Esophagus muscularis mucosa (tissue), 4 donors: ENCODE results near the gene NHLRC4. TPM values are rescaled to one million over a fixed set of nuclear protein-coding genes. Genes with fewer than 3 reads are reported as not detected.

Source experiments
- DNase-seq: peaks from one replicate; pipeline ENCODE4 v3.0.0-alpha.2; 2017; ENCODE audit errors: extremely low spot score
- H3K27ac ChIP-seq, 4 donors: fragments of 200-600 bp; sonication (generic); replicated peaks in 1 of 4; 1 replicate in 3 of 4; 2 replicates in 1 of 4; pipeline ENCODE4 v1.5.1; 2016 to 2019; ENCODE audit warnings: mild to moderate bottlenecking in 1 of 4
- H3K27me3 ChIP-seq, 4 donors: fragments of 200-600 bp; sonication (generic); one replicate each; pipeline versions ENCODE4 v1.5.1 to v1.6.0; 2016 to 2019
- H3K36me3 ChIP-seq, 4 donors: fragments of 200-600 bp; sonication (generic); one replicate each; pipeline ENCODE4 v1.5.1; 2016 to 2019
- H3K4me1 ChIP-seq, 4 donors: fragments of 200-600 bp; sonication (generic); one replicate each; pipeline ENCODE4 v1.5.1; 2016 to 2019
- H3K4me3 ChIP-seq, 4 donors: fragments of 200-600 bp; sonication (generic); 1 replicate in 2 of 4; 2 replicates in 2 of 4; pipeline ENCODE4 v1.5.1; 2016 to 2019; ENCODE audit warnings: mild to moderate bottlenecking in 4 of 4, moderate library complexity in 1 of 4
- H3K9me3 ChIP-seq, 4 donors: fragments of 200-600 bp; sonication (generic); 1 replicate in 3 of 4; 2 replicates in 1 of 4; pipeline ENCODE4 v1.5.1; 2016 to 2019
- EP300 ChIP-seq: sonication (generic); formaldehyde crosslinking; IDR thresholded peaks from one replicate; pipeline ENCODE4 v1.6.1; 2017; ENCODE audit warnings: antibody characterized with exemption
- POLR2A ChIP-seq: fragments of 450-650 bp; IDR thresholded peaks from one replicate; pipeline ENCODE4 v1.6.1; 2017; ENCODE audit warnings: antibody characterized with exemption, moderate library complexity, mild to moderate bottlenecking, low read depth
- POLR2AphosphoS5 ChIP-seq, 2 donors: sonication (generic); formaldehyde crosslinking; IDR thresholded peaks; one replicate each; pipeline ENCODE4 v1.6.1; 2017; ENCODE audit warnings: antibody characterized with exemption in 2 of 2
- WGBS: methylation state at CpG from one replicate; pipeline ENCODE4 v1.1.5; 2018; 5-methylcytosine and 5-hydroxymethylcytosine counted together
- intact Hi-C: fragments of 100-400 bp; cut with DNase I; formaldehyde crosslinking; loops from one replicate; pipeline ENCODE4 v1.15.1; 2023
- small RNA-seq, 3 donors: library from RNA; depleted of rRNA; stranded (forward); fragments of <200 nt; gene quantifications; one replicate each; pipeline ENCODE3, GENCODE V24; 2016
- total RNA-seq, 4 donors: library from RNA; depleted of rRNA; stranded (reverse); fragments of >200 nt; gene quantifications; one replicate each; pipeline versions ENCODE4 v1.1.0 to v1.2.1, GENCODE V29; 2016
- TF ChIP-seq, protein P1 (sequence below), 3 experiments: fragments of 200-600 bp in 2 of 3; fragments of 450-650 bp in 1 of 3; sonication (generic) in 2 of 3; IDR thresholded peaks; one replicate each; pipeline ENCODE4 v1.5.1; 2017 to 2019; ENCODE audit warnings: antibody characterized with exemption in 3 of 3, mild to moderate bottlenecking in 2 of 3, moderate library complexity in 1 of 3

Gene NHLRC4
- total RNA-seq, 4 donors from 2014 or later = 1.2 to 2.6 (median 1.9) TPM

- H3K27ac ChIP-seq = no peak overlapping the region
- WGBS = 68% methylated on average over 20 of the region's 28 CpGs
These were observed 43.9 kb downstream of the NHLRC4 start for GRCh38 chr16:610513-611381.

GRCh38 chr16:615122-615521 lies 48.3 kb downstream of the NHLRC4 start:
- DNase-seq = no peak
- intact Hi-C loops = no loop called here
- H3K36me3 ChIP-seq = peaks cover 0 to 25% (median 10%) of the 10 kb centered on the region in 4 donors
- H3K27me3 ChIP-seq = no peaks in the 10 kb centered on the region
- no peak overlapping the region for H3K4me3 ChIP-seq
- 95% methylated on average over 13 of the region's 13 CpGs for WGBS
- no peaks in the 10 kb centered on the region for H3K9me3 ChIP-seq
- TF ChIP-seq EP300 (no peak), POLR2A (no peak), POLR2AphosphoS5 (IDR thresholded peaks at IDR 0.05) (no peak)
- TF ChIP-seq, protein P1, sequence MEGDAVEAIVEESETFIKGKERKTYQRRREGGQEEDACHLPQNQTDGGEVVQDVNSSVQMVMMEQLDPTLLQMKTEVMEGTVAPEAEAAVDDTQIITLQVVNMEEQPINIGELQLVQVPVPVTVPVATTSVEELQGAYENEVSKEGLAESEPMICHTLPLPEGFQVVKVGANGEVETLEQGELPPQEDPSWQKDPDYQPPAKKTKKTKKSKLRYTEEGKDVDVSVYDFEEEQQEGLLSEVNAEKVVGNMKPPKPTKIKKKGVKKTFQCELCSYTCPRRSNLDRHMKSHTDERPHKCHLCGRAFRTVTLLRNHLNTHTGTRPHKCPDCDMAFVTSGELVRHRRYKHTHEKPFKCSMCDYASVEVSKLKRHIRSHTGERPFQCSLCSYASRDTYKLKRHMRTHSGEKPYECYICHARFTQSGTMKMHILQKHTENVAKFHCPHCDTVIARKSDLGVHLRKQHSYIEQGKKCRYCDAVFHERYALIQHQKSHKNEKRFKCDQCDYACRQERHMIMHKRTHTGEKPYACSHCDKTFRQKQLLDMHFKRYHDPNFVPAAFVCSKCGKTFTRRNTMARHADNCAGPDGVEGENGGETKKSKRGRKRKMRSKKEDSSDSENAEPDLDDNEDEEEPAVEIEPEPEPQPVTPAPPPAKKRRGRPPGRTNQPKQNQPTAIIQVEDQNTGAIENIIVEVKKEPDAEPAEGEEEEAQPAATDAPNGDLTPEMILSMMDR (IDR thresholded peaks at IDR 0.05) = no peak
- peaks cover 0 to 12% (median 11%) of the 10 kb centered on the region in 4 donors for H3K4me1 ChIP-seq
- no peak overlapping the region for H3K27ac ChIP-seq

More at GRCh38 chr16:610513-611381, 43.9 kb downstream of the NHLRC4 start:
- H3K4me3 ChIP-seq = no peak overlapping the region
- H3K27me3 ChIP-seq = no peaks in the 10 kb centered on the region
- TF ChIP-seq EP300 (no peak), POLR2A (no peak)
- TF ChIP-seq, protein P1 (IDR thresholded peaks at IDR 0.05) = peak; percentile 47 to 76 (median 57)
- peaks cover 0 to 4% (median 0%) of the 10 kb centered on the region in 4 donors for H3K36me3 ChIP-seq
- no peak for DNase-seq
- intact Hi-C loops = no loop called here
- peaks cover 0 to 14% (median 11%) of the 10 kb centered on the region in 4 donors for H3K4me1 ChIP-seq
- no peaks in the 10 kb centered on the region for H3K9me3 ChIP-seq

DNA sequence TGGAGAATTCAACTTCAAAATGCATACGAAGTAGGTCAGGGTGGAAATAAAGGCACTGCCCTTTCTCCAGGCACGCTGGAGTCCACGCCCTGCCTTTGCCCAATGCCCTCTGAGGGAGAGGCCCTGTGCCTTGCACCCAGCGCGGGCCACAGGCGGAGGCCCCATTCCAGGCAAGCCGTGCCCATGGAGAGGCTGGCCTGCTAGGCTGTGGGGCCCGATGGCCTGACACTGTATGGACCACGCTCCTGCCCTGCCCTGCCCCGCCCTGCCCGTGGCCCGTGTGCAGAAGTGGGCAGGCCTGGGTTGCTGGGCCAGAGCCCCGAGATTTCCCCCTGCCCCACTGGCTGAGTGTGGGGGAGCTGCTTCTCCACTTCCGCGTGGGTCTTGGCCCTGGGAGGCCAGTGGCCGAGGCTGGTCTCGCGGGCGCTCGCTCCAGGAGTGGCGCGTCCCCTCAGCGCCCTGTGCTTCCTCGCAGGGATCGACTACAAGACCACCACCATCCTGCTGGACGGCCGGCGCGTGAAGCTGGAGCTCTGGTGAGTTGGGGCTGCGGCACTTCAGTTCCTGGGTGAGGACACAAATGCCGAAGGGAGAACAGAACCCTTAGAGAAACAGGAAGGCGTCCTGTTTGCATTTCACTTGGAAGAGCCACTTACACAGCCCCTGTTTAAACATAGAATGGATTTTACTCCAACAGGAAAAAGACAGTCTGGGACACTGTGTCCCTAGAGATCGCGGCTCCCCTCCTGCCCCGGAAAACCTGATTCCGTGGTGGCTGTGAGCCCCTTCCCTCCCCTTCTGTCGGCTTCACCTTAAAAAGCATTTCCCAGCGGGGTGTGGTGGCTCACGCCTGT lies 50.2 kb downstream of the NHLRC4 start:
- Histone ChIP-seq H3K9me3 (no peaks in the 10 kb centered on the region), H3K27ac (no peak overlapping the region), H3K4me3 (no peak overlapping the region), H3K4me1 (peaks cover 0 to 10% (median 6%) of the 10 kb centered on the region in 4 donors), H3K27me3 (no peaks in the 10 kb centered on the region), H3K36me3 (peaks cover 0 to 34% (median 12%) of the 10 kb centered on the region in 4 donors)
- no peak for DNase-seq
- intact Hi-C loops = no loop called here
- TF ChIP-seq POLR2AphosphoS5 (IDR thresholded peaks at IDR 0.05) (no peak), EP300 (no peak), POLR2A (no peak)
- TF ChIP-seq, protein P1 (IDR thresholded peaks at IDR 0.05) = no peak
- 97% methylated on average over 17 of the region's 39 CpGs for WGBS

- whole genome bisulfite sequencing = 90% methylated on average over 8 of the region's 16 CpGs
- Histone ChIP-seq H3K36me3 (peaks cover 0 to 34% (median 12%) of the 10 kb centered on the region in 4 donors), H3K4me1 (peaks cover 0 to 12% (median 7%) of the 10 kb centered on the region in 4 donors), H3K27me3 (no peaks in the 10 kb centered on the region), H3K27ac (no peak overlapping the region), H3K4me3 (no peak overlapping the region), H3K9me3 (no peaks in the 10 kb centered on the region)
- DNase-seq = no peak
- intact Hi-C loops = no loop called here
- TF ChIP-seq EP300 (no peak), POLR2A (no peak), POLR2AphosphoS5 (IDR thresholded peaks at IDR 0.05) (no peak)
- TF ChIP-seq, protein P1 (IDR thresholded peaks at IDR 0.05) = no peak
These were observed 51.0 kb downstream of the NHLRC4 start for GRCh38 chr16:617855-618254.

Small RNA genes lying within 50 kb of the gene (small RNA-seq; reads per million reads assigned to genes)
- 0 to 0.56 (median 0.17) reads per million in 3 donors for gene MIR3176
- 0 reads per million in 3 donors for gene MIR5587
- 0 reads per million in 3 donors for gene Z98883.1

Other genes starting within 250 kb of the NHLRC4 start
- gene AXIN1, start 214.3 kb upstream of the NHLRC4 start, total RNA-seq = 10 to 100 TPM; 24.1 to 56.2 (median 44.1) TPM
- gene MRPL28, start 196.5 kb upstream of the NHLRC4 start, total RNA-seq = 10 to 100 TPM; 53.6 to 93.8 (median 69.5) TPM
- gene PGAP6, start 185.0 kb upstream of the NHLRC4 start, total RNA-seq = 10 to 100 TPM; 32.8 to 53.5 (median 46.3) TPM
- gene NME4, start 169.8 kb upstream of the NHLRC4 start, total RNA-seq = 100 to 1,000 TPM; 114 to 158 (median 124) TPM
- 10 to 100 TPM; 11.8 to 18.3 (median 17.4) TPM for gene DECR2, start 165.1 kb upstream of the NHLRC4 start, total RNA-seq
- gene RAB11FIP3, start 141.4 kb upstream of the NHLRC4 start, total RNA-seq = 10 to 100 TPM; 50.3 to 77.9 (median 58.8) TPM
- 10 to 100 TPM; 24.9 to 44.7 (median 43.3) TPM for gene CAPN15, start 39.3 kb upstream of the NHLRC4 start, total RNA-seq
- gene PRR35, start 6.6 kb upstream of the NHLRC4 start, total RNA-seq = not detected
- gene PIGQ, start 3.0 kb downstream of the NHLRC4 start, total RNA-seq = 10 to 100 TPM; 36.1 to 46.4 (median 40.7) TPM
- 10 to 100 TPM; 20.8 to 25.3 (median 23.0) TPM for gene RAB40C, start 23.1 kb downstream of the NHLRC4 start, total RNA-seq
- gene WFIKKN1, start 64.0 kb downstream of the NHLRC4 start, total RNA-seq = under 1 TPM; 0.33 to 0.80 (median 0.43) TPM
- 100 to 1,000 TPM; 129 to 166 (median 142) TPM for gene METTL26, start 69.3 kb downstream of the NHLRC4 start, total RNA-seq
- gene MCRIP2, start 74.8 kb downstream of the NHLRC4 start, total RNA-seq = 10 to 100 TPM; 50.7 to 65.4 (median 59.1) TPM
- 10 to 100 TPM in 3 of 4 donors, 1 to 10 TPM in 1; 8.2 to 22.7 (median 16.5) TPM for gene WDR90, start 82.4 kb downstream of the NHLRC4 start, total RNA-seq
- 10 to 100 TPM; 34.5 to 67.5 (median 58.6) TPM for gene RHOT2, start 101.1 kb downstream of the NHLRC4 start, total RNA-seq
- 1 to 10 TPM in 1 of 4 donors, under 1 TPM in 3; 0.17 to 2.0 (median 0.66) TPM for gene RHBDL1, start 108.7 kb downstream of the NHLRC4 start, total RNA-seq
- gene STUB1, start 113.4 kb downstream of the NHLRC4 start, total RNA-seq = 100 to 1,000 TPM; 155 to 215 (median 178) TPM
- 100 to 1,000 TPM in 1 of 4 donors, 10 to 100 TPM in 3; 73.2 to 114 (median 88.1) TPM for gene JMJD8, start 117.3 kb downstream of the NHLRC4 start, total RNA-seq
- gene WDR24, start 123.4 kb downstream of the NHLRC4 start, total RNA-seq = 10 to 100 TPM in 2 of 4 donors, 1 to 10 TPM in 2; 7.0 to 14.9 (median 11.1) TPM
- gene FBXL16, start 138.8 kb downstream of the NHLRC4 start, total RNA-seq = 1 to 10 TPM in 1 of 4 donors, under 1 TPM in 3; 0.42 to 1.2 (median 0.51) TPM
- 100 to 1,000 TPM in 1 of 4 donors, 10 to 100 TPM in 3; 56.5 to 143 (median 78.0) TPM for gene METRN, start 148.1 kb downstream of the NHLRC4 start, total RNA-seq
- gene ANTKMT, start 154.1 kb downstream of the NHLRC4 start, total RNA-seq = 10 to 100 TPM; 26.5 to 48.6 (median 40.3) TPM
- gene CCDC78, start 159.4 kb downstream of the NHLRC4 start, total RNA-seq = 1 to 10 TPM in 1 of 4 donors, under 1 TPM in 3; 0.33 to 2.5 (median 0.61) TPM
- gene HAGHL, start 160.1 kb downstream of the NHLRC4 start, total RNA-seq = 1 to 10 TPM; 1.7 to 5.6 (median 4.5) TPM
- 10 to 100 TPM; 19.4 to 33.3 (median 30.2) TPM for gene CIAO3, start 174.0 kb downstream of the NHLRC4 start, total RNA-seq
- gene MSLN, start 193.7 kb downstream of the NHLRC4 start, total RNA-seq = under 1 TPM in 1 of 4 donors, not detected in 3; 0.39 TPM
- 10 to 100 TPM; 10.4 to 29.1 (median 20.4) TPM for gene RPUSD1, start 221.4 kb downstream of the NHLRC4 start, total RNA-seq
- gene CHTF18, start 221.6 kb downstream of the NHLRC4 start, total RNA-seq = 1 to 10 TPM; 2.0 to 8.8 (median 3.4) TPM
- not detected for gene GNG13, start 233.7 kb downstream of the NHLRC4 start, total RNA-seq